Measurements from ENCODE around the gene MCF2L2. TPM values are rescaled to one million over a fixed set of nuclear protein-coding genes. Genes with fewer than 3 reads are reported as not detected.

Gene MCF2L2
- total and polyA plus RNA-seq, 2 donors (not counting 3 experiments of a cell fraction or from before 2014, with no cell fraction given), result 0.15 to 1.1 TPM

GRCh38 chr3:183278479-183279088, 149.8 kb downstream of the MCF2L2 start:
- no peak overlapping the region for H3K4me3 ChIP-seq (replicated peaks in 1 of 3; ENCODE audit: insufficient read depth in 1 of 3, low read depth in 1 of 3, low read length in 3 of 3)
- intact Hi-C loops (cut with micrococcal nuclease), result no loop called here
- no peaks in the 10 kb centered on the region for H3K9me1 ChIP-seq (replicated peaks; ENCODE audit: control insufficient read depth, extremely low read depth, insufficient read depth, low read length)
- no peaks in the 10 kb centered on the region for H3K79me2 ChIP-seq (ENCODE audit: control insufficient read depth, insufficient read depth, low read length)
- no peak for FAIRE-seq
- no peak overlapping the region for H3K27ac ChIP-seq (ENCODE audit: insufficient read depth, low read depth, low read length)
- ChIA-PET POLR2A (no interaction called here), CTCF (no interaction called here)
- TF ChIP-seq EZH2 (IDR thresholded peaks at IDR 0.05; ENCODE audit: borderline replicate concordance, low read depth, low read length, severe bottlenecking) (no peak), GATA2 (IDR thresholded peaks at IDR 0.05; ENCODE audit: insufficient read depth, insufficient read length, low read depth, low read length) (no peak), POLR2AphosphoS5 (IDR thresholded peaks at IDR 0.05; ENCODE audit: insufficient read depth, low read depth, low read length) (no peak), MYC (IDR thresholded peaks at IDR 0.05; ENCODE audit: low read depth, low read length) (no peak), FOS (IDR thresholded peaks at IDR 0.05; ENCODE audit: borderline replicate concordance, insufficient read depth, low read length) (no peak), JUN (IDR thresholded peaks at IDR 0.05; ENCODE audit: borderline replicate concordance, insufficient read depth, insufficient read length, low read depth) (no peak), POLR2A (IDR thresholded peaks at IDR 0.05; ENCODE audit: low read depth, low read length) (no peak)
- TF ChIP-seq, protein P1, sequence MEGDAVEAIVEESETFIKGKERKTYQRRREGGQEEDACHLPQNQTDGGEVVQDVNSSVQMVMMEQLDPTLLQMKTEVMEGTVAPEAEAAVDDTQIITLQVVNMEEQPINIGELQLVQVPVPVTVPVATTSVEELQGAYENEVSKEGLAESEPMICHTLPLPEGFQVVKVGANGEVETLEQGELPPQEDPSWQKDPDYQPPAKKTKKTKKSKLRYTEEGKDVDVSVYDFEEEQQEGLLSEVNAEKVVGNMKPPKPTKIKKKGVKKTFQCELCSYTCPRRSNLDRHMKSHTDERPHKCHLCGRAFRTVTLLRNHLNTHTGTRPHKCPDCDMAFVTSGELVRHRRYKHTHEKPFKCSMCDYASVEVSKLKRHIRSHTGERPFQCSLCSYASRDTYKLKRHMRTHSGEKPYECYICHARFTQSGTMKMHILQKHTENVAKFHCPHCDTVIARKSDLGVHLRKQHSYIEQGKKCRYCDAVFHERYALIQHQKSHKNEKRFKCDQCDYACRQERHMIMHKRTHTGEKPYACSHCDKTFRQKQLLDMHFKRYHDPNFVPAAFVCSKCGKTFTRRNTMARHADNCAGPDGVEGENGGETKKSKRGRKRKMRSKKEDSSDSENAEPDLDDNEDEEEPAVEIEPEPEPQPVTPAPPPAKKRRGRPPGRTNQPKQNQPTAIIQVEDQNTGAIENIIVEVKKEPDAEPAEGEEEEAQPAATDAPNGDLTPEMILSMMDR (IDR thresholded peaks at IDR 0.05; ENCODE audit: extremely low read depth in 1 of 2, insufficient read depth in 1 of 2, low read depth in 1 of 2, low read length in 2 of 2), result no peak
- TF ChIP-seq, protein P2, sequence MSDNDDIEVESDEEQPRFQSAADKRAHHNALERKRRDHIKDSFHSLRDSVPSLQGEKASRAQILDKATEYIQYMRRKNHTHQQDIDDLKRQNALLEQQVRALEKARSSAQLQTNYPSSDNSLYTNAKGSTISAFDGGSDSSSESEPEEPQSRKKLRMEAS (IDR thresholded peaks at IDR 0.05; ENCODE audit: insufficient read depth, insufficient read length), result no peak
- no TSS peak for BruUV-seq (replicated peaks)
- H3K9ac ChIP-seq (replicated peaks; ENCODE audit: extremely low read depth, insufficient read depth, low read length), result no peak overlapping the region
- H3K4me2 ChIP-seq (ENCODE audit: insufficient read depth, low read length), result no peak overlapping the region
- no peaks in the 10 kb centered on the region for H3K36me3 ChIP-seq (ENCODE audit: control insufficient read depth in 2 of 2, extremely low read depth in 1 of 2, insufficient read depth in 2 of 2, low read length in 2 of 2)
- peaks cover 22% of the 10 kb centered on the region for H3K4me1 ChIP-seq (ENCODE audit: control insufficient read depth, extremely low read depth, insufficient read depth, low read length)
- H2AFZ ChIP-seq (ENCODE audit: low read depth, low read length), result no peak overlapping the region
- no peak for DNase-seq (ENCODE audit: low read depth, low spot score)
- no peaks in the 10 kb centered on the region for H3K27me3 ChIP-seq (ENCODE audit: control insufficient read depth in 2 of 2, insufficient read depth in 2 of 2, low read length in 2 of 2)
- dilution Hi-C loops (cut with MboI; ENCODE audit: extremely low pct_ligation_motif_present, low sequenced_read_pairs), result no loop called here
- H3K9me3 ChIP-seq (replicated peaks; ENCODE audit: control insufficient read depth, insufficient read depth, low read length), result no peaks in the 10 kb centered on the region
- H4K20me1 ChIP-seq (replicated peaks; ENCODE audit: control insufficient read depth, extremely low read depth, insufficient read depth, low read length), result no peaks in the 10 kb centered on the region
